ENCODE data around the gene ANKMY1. TPM values are rescaled to one million over a fixed set of nuclear protein-coding genes. Genes with fewer than 3 reads are reported as not detected.

Gene ANKMY1
- total and polyA plus RNA-seq, 2 of the 13 experiments (the other 11 are each of a cell fraction or from before 2014, with no cell fraction given): 11.7 to 18.8 TPM

- TF ChIP-seq BCL6 (CRISPR knock-in tag; IDR thresholded peaks at IDR 0.05): peak; percentile 47; the same call in 1 of the 2 replicates
- TF ChIP-seq JUND (CRISPR knock-in tag; IDR thresholded peaks at IDR 0.05): no peak
- TF ChIP-seq, protein P1, sequence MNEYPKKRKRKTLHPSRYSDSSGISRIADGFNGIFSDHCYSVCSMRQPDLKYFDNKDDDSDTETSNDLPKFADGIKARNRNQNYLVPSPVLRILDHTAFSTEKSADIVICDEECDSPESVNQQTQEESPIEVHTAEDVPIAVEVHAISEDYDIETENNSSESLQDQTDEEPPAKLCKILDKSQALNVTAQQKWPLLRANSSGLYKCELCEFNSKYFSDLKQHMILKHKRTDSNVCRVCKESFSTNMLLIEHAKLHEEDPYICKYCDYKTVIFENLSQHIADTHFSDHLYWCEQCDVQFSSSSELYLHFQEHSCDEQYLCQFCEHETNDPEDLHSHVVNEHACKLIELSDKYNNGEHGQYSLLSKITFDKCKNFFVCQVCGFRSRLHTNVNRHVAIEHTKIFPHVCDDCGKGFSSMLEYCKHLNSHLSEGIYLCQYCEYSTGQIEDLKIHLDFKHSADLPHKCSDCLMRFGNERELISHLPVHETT (CRISPR knock-in tag; conservative IDR thresholded peaks at IDR 0.05): 0 out of 2 replicates have a peak, but pooled peaks have one; percentile 24
- TF ChIP-seq ZNF282 (IDR thresholded peaks at IDR 0.05; ENCODE audit: partially characterized antibody): no peak
- TF ChIP-seq SSRP1 (CRISPR knock-in tag; IDR thresholded peaks at IDR 0.05): no peak; the same call in 1 of the 2 replicates
- TF ChIP-seq ZEB1 (IDR thresholded peaks at IDR 0.05; ENCODE audit: insufficient replicate concordance, low read depth): no peak
- TF ChIP-seq FOXO1 (CRISPR knock-in tag; IDR thresholded peaks at IDR 0.05): peak; percentile 19; the same call in 1 of the 2 replicates
- TF ChIP-seq ZNF619 (CRISPR knock-in tag; IDR thresholded peaks at IDR 0.05): peak; percentile 24; the same call in 1 of the 2 replicates
- no peak for TF ChIP-seq HDAC6 (IDR thresholded peaks at IDR 0.05; ENCODE audit: low read depth, low read length)
- TF ChIP-seq E2F1 (CRISPR knock-in tag; IDR thresholded peaks at IDR 0.05): no peak
- no peak for TF ChIP-seq JUNB (CRISPR knock-in tag; IDR thresholded peaks at IDR 0.05; ENCODE audit: borderline replicate concordance)
- peak; percentile 66; the same call in 1 of the 2 replicates for TF ChIP-seq ZNF878 (CRISPR knock-in tag; IDR thresholded peaks at IDR 0.05)
- TF ChIP-seq, protein P2, sequence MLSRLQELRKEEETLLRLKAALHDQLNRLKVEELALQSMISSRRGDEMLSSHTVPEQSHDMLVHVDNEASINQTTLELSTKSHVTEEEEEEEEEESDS (CRISPR knock-in tag; IDR thresholded peaks at IDR 0.05; ENCODE audit: borderline replicate concordance): 0 out of 2 replicates have a peak, but pooled peaks have one; percentile 60
- TF ChIP-seq HMG20B (CRISPR knock-in tag; conservative IDR thresholded peaks at IDR 0.05): 0 out of 2 replicates have a peak, but pooled peaks have one; percentile 46
- no peak for TF ChIP-seq RFX1 (IDR thresholded peaks at IDR 0.05)
- no peak; the same call in 1 of the 2 replicates for TF ChIP-seq ZNF547 (CRISPR knock-in tag; IDR thresholded peaks at IDR 0.05)
- peak; percentile 76; the same call in 1 of the 2 replicates for TF ChIP-seq BRCA1 (CRISPR knock-in tag; IDR thresholded peaks at IDR 0.05)
- TF ChIP-seq NR2F2 (IDR thresholded peaks at IDR 0.05; ENCODE audit: borderline replicate concordance, low read depth): no peak
- 0 out of 2 replicates have a peak, but pooled peaks have one; percentile 29 for TF ChIP-seq PRDM15 (CRISPR knock-in tag; IDR thresholded peaks at IDR 0.05)
- TF ChIP-seq FOSL1 (CRISPR knock-in tag; IDR thresholded peaks at IDR 0.05; ENCODE audit: borderline replicate concordance): no peak
- TF ChIP-seq CREB1 (IDR thresholded peaks at IDR 0.05): no peak
- no peak for TF ChIP-seq CREB1 (CRISPR knock-in tag; IDR thresholded peaks at IDR 0.05)
- peak; percentile 92 for TF ChIP-seq SALL1 (CRISPR knock-in tag; IDR thresholded peaks at IDR 0.05)
- TF ChIP-seq ZNF615 (CRISPR knock-in tag; IDR thresholded peaks at IDR 0.05; ENCODE audit: borderline replicate concordance): no peak
- TF ChIP-seq ZNF292 (CRISPR knock-in tag; IDR thresholded peaks at IDR 0.05; ENCODE audit: borderline replicate concordance, low read depth): peak; percentile 72; the same call in 1 of the 2 replicates
- peak; percentile 61; the same call in 1 of the 2 replicates for TF ChIP-seq PPARG (CRISPR knock-in tag; conservative IDR thresholded peaks at IDR 0.05)
- TF ChIP-seq RAD21 (CRISPR knock-in tag; IDR thresholded peaks at IDR 0.05): peak; percentile 88
Observed at GRCh38 chr2:240604291-240604938, 46.6 kb upstream of the ANKMY1 start (continued).

All from HepG2 (cell line).